Astrocyte (in vitro differentiated cells and primary cell): Measurements from ENCODE around the gene APOC4.

Source experiments
- EZH2 ChIP-seq: IDR thresholded peaks from 2 replicates; pipeline ENCODE4 v1.6.1; 2012; ENCODE audit warnings: mild to moderate bottlenecking, low read length, inconsistent platforms; ENCODE audit not compliant: insufficient read depth
- TF ChIP-seq, protein P1 (sequence below): IDR thresholded peaks from 2 replicates; pipeline ENCODE4 v1.5.1; 2011; ENCODE audit warnings: low read depth, mild to moderate bottlenecking, inconsistent platforms, low read length, moderate library complexity; ENCODE audit not compliant: insufficient read depth

DNA sequence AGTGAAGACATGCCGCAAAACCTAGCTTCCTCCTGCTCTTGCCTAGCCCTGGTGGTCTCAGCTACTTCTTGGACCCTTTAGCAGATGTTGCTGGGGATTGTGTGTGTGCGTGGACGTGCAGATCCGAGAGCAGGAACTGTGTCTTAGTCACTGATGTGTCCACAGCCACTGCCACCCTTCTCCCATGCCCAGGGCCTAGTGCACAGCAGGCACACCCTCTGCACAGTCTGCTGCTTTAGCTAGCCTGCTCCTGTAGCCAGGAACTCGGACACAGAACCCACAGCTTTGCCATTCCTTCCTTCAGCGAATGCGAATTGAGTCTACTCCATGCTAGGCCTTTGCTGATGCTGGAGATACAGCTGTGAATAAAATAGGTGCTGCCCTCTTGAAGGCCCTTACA is 15.5 kb downstream of the APOC4 start:
- TF ChIP-seq, protein P1, sequence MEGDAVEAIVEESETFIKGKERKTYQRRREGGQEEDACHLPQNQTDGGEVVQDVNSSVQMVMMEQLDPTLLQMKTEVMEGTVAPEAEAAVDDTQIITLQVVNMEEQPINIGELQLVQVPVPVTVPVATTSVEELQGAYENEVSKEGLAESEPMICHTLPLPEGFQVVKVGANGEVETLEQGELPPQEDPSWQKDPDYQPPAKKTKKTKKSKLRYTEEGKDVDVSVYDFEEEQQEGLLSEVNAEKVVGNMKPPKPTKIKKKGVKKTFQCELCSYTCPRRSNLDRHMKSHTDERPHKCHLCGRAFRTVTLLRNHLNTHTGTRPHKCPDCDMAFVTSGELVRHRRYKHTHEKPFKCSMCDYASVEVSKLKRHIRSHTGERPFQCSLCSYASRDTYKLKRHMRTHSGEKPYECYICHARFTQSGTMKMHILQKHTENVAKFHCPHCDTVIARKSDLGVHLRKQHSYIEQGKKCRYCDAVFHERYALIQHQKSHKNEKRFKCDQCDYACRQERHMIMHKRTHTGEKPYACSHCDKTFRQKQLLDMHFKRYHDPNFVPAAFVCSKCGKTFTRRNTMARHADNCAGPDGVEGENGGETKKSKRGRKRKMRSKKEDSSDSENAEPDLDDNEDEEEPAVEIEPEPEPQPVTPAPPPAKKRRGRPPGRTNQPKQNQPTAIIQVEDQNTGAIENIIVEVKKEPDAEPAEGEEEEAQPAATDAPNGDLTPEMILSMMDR = no peak
- TF ChIP-seq EZH2 = no peak
